ENCODE measurements around the gene FASTKD1.

Gene FASTKD1

GRCh38 chr2:169528271-169528701 lies 45.4 kb downstream of the FASTKD1 start:
- Histone ChIP-seq H3K79me2 (ENCODE audit: insufficient read depth, low read length) (no peaks in the 10 kb centered on the region), H3K4me2 (ENCODE audit: insufficient read depth, low read length) (no peak overlapping the region), H3K4me1 (ENCODE audit: insufficient read depth, low read length) (no peaks in the 10 kb centered on the region), H3K27me3 (ENCODE audit: insufficient read depth, low read length, poor library complexity) (no peaks in the 10 kb centered on the region), H3K9ac (ENCODE audit: low read depth, low read length) (no peak overlapping the region), H3K36me3 (ENCODE audit: insufficient read depth, low read length) (peaks cover 33% of the 10 kb centered on the region), H3K9me3 (ENCODE audit: insufficient read depth, low read length, severe bottlenecking) (no peaks in the 10 kb centered on the region), H3K27ac (ENCODE audit: low read length) (no peak overlapping the region), H2AFZ (ENCODE audit: low read depth, low read length) (no peak overlapping the region), H3K4me3 (ENCODE audit: low read depth in 1 of 2, low read length in 2 of 2) (no peak overlapping the region), H4K20me1 (ENCODE audit: insufficient read depth, low read length) (no peaks in the 10 kb centered on the region)
- DNase-seq (peak; percentile 73), ATAC-seq (ENCODE audit: insufficient read depth, low read depth) (peak; percentile 92)
- no peak for TF ChIP-seq EZH2 (IDR thresholded peaks at IDR 0.05; ENCODE audit: borderline replicate concordance, low read depth, low read length, severe bottlenecking)
- TF ChIP-seq, protein P1, sequence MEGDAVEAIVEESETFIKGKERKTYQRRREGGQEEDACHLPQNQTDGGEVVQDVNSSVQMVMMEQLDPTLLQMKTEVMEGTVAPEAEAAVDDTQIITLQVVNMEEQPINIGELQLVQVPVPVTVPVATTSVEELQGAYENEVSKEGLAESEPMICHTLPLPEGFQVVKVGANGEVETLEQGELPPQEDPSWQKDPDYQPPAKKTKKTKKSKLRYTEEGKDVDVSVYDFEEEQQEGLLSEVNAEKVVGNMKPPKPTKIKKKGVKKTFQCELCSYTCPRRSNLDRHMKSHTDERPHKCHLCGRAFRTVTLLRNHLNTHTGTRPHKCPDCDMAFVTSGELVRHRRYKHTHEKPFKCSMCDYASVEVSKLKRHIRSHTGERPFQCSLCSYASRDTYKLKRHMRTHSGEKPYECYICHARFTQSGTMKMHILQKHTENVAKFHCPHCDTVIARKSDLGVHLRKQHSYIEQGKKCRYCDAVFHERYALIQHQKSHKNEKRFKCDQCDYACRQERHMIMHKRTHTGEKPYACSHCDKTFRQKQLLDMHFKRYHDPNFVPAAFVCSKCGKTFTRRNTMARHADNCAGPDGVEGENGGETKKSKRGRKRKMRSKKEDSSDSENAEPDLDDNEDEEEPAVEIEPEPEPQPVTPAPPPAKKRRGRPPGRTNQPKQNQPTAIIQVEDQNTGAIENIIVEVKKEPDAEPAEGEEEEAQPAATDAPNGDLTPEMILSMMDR (IDR thresholded peaks at IDR 0.05; ENCODE audit: borderline replicate concordance, extremely low read depth, low read length, poor library complexity, severe bottlenecking) = peak; percentile 92

- Histone ChIP-seq H3K4me3 (ENCODE audit: low read depth in 1 of 2, low read length in 2 of 2) (no peak overlapping the region), H3K9ac (ENCODE audit: low read depth, low read length) (no peak overlapping the region), H2AFZ (ENCODE audit: low read depth, low read length) (no peak overlapping the region), H3K27ac (ENCODE audit: low read length) (no peak overlapping the region), H4K20me1 (ENCODE audit: insufficient read depth, low read length) (no peaks in the 10 kb centered on the region), H3K36me3 (ENCODE audit: insufficient read depth, low read length) (peaks cover 30% of the 10 kb centered on the region), H3K27me3 (ENCODE audit: insufficient read depth, low read length, poor library complexity) (no peaks in the 10 kb centered on the region), H3K4me2 (ENCODE audit: insufficient read depth, low read length) (no peak overlapping the region), H3K4me1 (ENCODE audit: insufficient read depth, low read length) (no peaks in the 10 kb centered on the region), H3K9me3 (ENCODE audit: insufficient read depth, low read length, severe bottlenecking) (no peaks in the 10 kb centered on the region), H3K79me2 (ENCODE audit: insufficient read depth, low read length) (no peaks in the 10 kb centered on the region)
- ATAC-seq (ENCODE audit: insufficient read depth, low read depth) (no peak), DNase-seq (no peak)
- TF ChIP-seq, protein P1 (IDR thresholded peaks at IDR 0.05; ENCODE audit: borderline replicate concordance, extremely low read depth, low read length, poor library complexity, severe bottlenecking) = no peak
- no peak for TF ChIP-seq EZH2 (IDR thresholded peaks at IDR 0.05; ENCODE audit: borderline replicate concordance, low read depth, low read length, severe bottlenecking)
Measured at GRCh38 chr2:169526451-169526850, 47.2 kb downstream of the FASTKD1 start.

- no peaks in the 10 kb centered on the region for H3K27me3 ChIP-seq (ENCODE audit: insufficient read depth, low read length, poor library complexity)
- no peaks in the 10 kb centered on the region for H3K9me3 ChIP-seq (ENCODE audit: insufficient read depth, low read length, severe bottlenecking)
- H2AFZ ChIP-seq (ENCODE audit: low read depth, low read length) = no peak overlapping the region
- H4K20me1 ChIP-seq (ENCODE audit: insufficient read depth, low read length) = no peaks in the 10 kb centered on the region
- DNase-seq (no peak), ATAC-seq (ENCODE audit: insufficient read depth, low read depth) (no peak)
- no peak overlapping the region for H3K9ac ChIP-seq (ENCODE audit: low read depth, low read length)
- peaks cover 23% of the 10 kb centered on the region for H3K36me3 ChIP-seq (ENCODE audit: insufficient read depth, low read length)
- no peaks in the 10 kb centered on the region for H3K79me2 ChIP-seq (ENCODE audit: insufficient read depth, low read length)
- H3K27ac ChIP-seq (ENCODE audit: low read length) = no peak overlapping the region
- TF ChIP-seq EZH2 (IDR thresholded peaks at IDR 0.05; ENCODE audit: borderline replicate concordance, low read depth, low read length, severe bottlenecking) = no peak
- TF ChIP-seq, protein P1 (IDR thresholded peaks at IDR 0.05; ENCODE audit: borderline replicate concordance, extremely low read depth, low read length, poor library complexity, severe bottlenecking) = no peak
- H3K4me1 ChIP-seq (ENCODE audit: insufficient read depth, low read length) = no peaks in the 10 kb centered on the region
- no peak overlapping the region for H3K4me2 ChIP-seq (ENCODE audit: insufficient read depth, low read length)
- no peak overlapping the region for H3K4me3 ChIP-seq (ENCODE audit: low read depth in 1 of 2, low read length in 2 of 2)
Measured at GRCh38 chr2:169525434-169525833, 48.2 kb downstream of the FASTKD1 start.

DNA sequence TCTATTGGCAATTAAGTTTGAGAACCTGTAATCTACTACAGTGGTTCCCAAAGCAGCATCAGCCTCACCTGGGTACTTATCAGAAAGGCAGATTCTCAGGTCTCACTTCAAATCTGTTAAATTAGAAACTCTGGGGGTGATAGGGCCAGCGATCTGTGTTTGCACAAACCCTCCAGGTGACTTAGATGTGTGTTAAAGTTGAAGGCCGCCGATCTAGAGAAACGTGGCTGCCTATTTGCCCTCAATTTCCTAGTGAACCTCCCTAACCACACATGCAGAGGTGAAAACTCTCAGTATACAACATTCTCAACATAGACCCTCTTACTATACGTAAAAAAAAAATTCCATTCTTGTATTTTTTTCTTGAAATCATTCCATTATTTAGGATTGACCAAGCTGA lies 50.0 kb downstream of the FASTKD1 start:
- Histone ChIP-seq H3K27me3 (ENCODE audit: insufficient read depth, low read length, poor library complexity) (no peaks in the 10 kb centered on the region), H3K4me1 (ENCODE audit: insufficient read depth, low read length) (no peaks in the 10 kb centered on the region), H3K9ac (ENCODE audit: low read depth, low read length) (no peak overlapping the region), H3K4me2 (ENCODE audit: insufficient read depth, low read length) (no peak overlapping the region), H3K79me2 (ENCODE audit: insufficient read depth, low read length) (no peaks in the 10 kb centered on the region), H3K36me3 (ENCODE audit: insufficient read depth, low read length) (peaks cover 6% of the 10 kb centered on the region; the same call in 1 of the 2 replicates), H2AFZ (ENCODE audit: low read depth, low read length) (no peak overlapping the region), H3K4me3 (ENCODE audit: low read depth in 1 of 2, low read length in 2 of 2) (no peak overlapping the region), H3K9me3 (ENCODE audit: insufficient read depth, low read length, severe bottlenecking) (no peaks in the 10 kb centered on the region), H3K27ac (ENCODE audit: low read length) (no peak overlapping the region), H4K20me1 (ENCODE audit: insufficient read depth, low read length) (no peaks in the 10 kb centered on the region)
- no peak for TF ChIP-seq EZH2 (IDR thresholded peaks at IDR 0.05; ENCODE audit: borderline replicate concordance, low read depth, low read length, severe bottlenecking)
- TF ChIP-seq, protein P1 (IDR thresholded peaks at IDR 0.05; ENCODE audit: borderline replicate concordance, extremely low read depth, low read length, poor library complexity, severe bottlenecking) = no peak
- ATAC-seq (ENCODE audit: insufficient read depth, low read depth) (no peak), DNase-seq (no peak)

All from DND-41 (cell line).